MCF 10A (cell line): Measurements from ENCODE around the gene LRP2BP. TPM values are rescaled to one million over a fixed set of nuclear protein-coding genes. Genes with fewer than 3 reads are reported as not detected.

Experiments
- BruUV-seq: library from RNA; stranded (reverse); fragments of 400-500 nt; replicated peaks from 2 replicates; lab custom pipeline; 2021; lab: Mats Ljungman, UMichigan
- CTCF ChIA-PET: fragments of 300-600 bp; sonication (Branson Sonifier 250); formaldehyde crosslinking; extraction: SDS; loops from one replicate; lab custom pipeline; 2021; ENCODE audit warnings: antibody characterized with exemption, inconsistent platforms; lab: Yijun Ruan, JAX
- POLR2A ChIA-PET: fragments of 300-600, 350-650 bp; sonication (Branson Sonifier 250); formaldehyde crosslinking; extraction: SDS; loops from one replicate; lab custom pipeline; 2020; ENCODE audit warnings: antibody characterized with exemption, inconsistent platforms; lab: Yijun Ruan, JAX
- DNase-seq: peaks from one replicate; pipeline ENCODE4 v3.0.0-alpha.2; 2018; ENCODE audit not compliant: unreplicated experiment
- H3K27ac Mint-ChIP-seq: one replicate; pipeline ENCODE4 v1.8.0; 2022; ENCODE audit warnings: mild to moderate bottlenecking, low read depth, mixed read lengths; ENCODE audit not compliant: unreplicated experiment
- H3K27me3 Mint-ChIP-seq: one replicate; pipeline ENCODE4 v1.8.0; 2022; ENCODE audit warnings: mixed read lengths; ENCODE audit not compliant: insufficient read depth, unreplicated experiment
- H3K36me3 Mint-ChIP-seq: one replicate; pipeline ENCODE4 v1.8.0; 2022; ENCODE audit warnings: mild to moderate bottlenecking, moderate library complexity, mixed read lengths; ENCODE audit not compliant: insufficient read depth, unreplicated experiment
- H3K4me1 Mint-ChIP-seq: one replicate; pipeline ENCODE4 v1.8.0; 2022; ENCODE audit warnings: mixed read lengths; ENCODE audit not compliant: insufficient read depth, unreplicated experiment
- H3K4me3 Mint-ChIP-seq: one replicate; pipeline ENCODE4 v1.8.0; 2022; ENCODE audit warnings: mild to moderate bottlenecking, moderate library complexity, mixed read lengths; ENCODE audit not compliant: unreplicated experiment
- H3K9me3 Mint-ChIP-seq: one replicate; pipeline ENCODE4 v1.8.0; 2022; ENCODE audit warnings: mixed read lengths; ENCODE audit not compliant: unreplicated experiment
- CTCF ChIP-seq: fragments of 200-600 bp; IDR thresholded peaks from one replicate; pipeline ENCODE4 v1.8.0; 2022; ENCODE audit warnings: antibody characterized with exemption, mild to moderate bottlenecking; ENCODE audit not compliant: unreplicated experiment
- intact Hi-C: fragments of 100-400 bp; cut with micrococcal nuclease; formaldehyde crosslinking; loops from 2 replicates; pipeline ENCODE4 v1.14.1; 2022
- total RNA-seq: library from RNA; stranded (reverse); gene quantifications from 2 replicates; pipeline ENCODE4 v1.2.3, GENCODE V29; 2022

Gene LRP2BP
- total RNA-seq, 1 experiment from 2014 or later, result 0.70 TPM

GRCh38 chr4:185396724-185397385, 1.1 kb upstream of the LRP2BP start, which contains the start of gene ANKRD37:
Gene ANKRD37, plus strand, starts transcription at chr4:185396841. Its CDS starts 83 bp downstream, at chr4:185396924.
- H3K36me3 Mint-ChIP-seq, result peaks cover 50% of the 10 kb centered on the region
- H3K4me1 Mint-ChIP-seq, result peaks cover 7% of the 10 kb centered on the region
- no TSS peak for BruUV-seq
- DNase-seq, result peak; percentile 41
- POLR2A ChIA-PET, result interaction anchor here (0.6 to 6.7 kb wide), 26 partner anchors 9 to 982 kb away, joined by 3 to 81 read pairs (median 4); partner anchors contain the start of genes CFAP97, SLC25A4, SNX25 and TLR3
- no peaks in the 10 kb centered on the region for H3K27me3 Mint-ChIP-seq
- H3K27ac Mint-ChIP-seq, result peak within 1 kb of the TSS; percentile 99
- no peak for TF ChIP-seq CTCF
- CTCF ChIA-PET, result interaction anchor here (0.5 to 1.5 kb wide), 7 partner anchors 8 to 735 kb away, joined by 3 to 4 read pairs (median 3); partner anchors contain the start of gene CCDC110
- H3K4me3 Mint-ChIP-seq, result peak within 1 kb of the TSS; percentile 88
- intact Hi-C loops, result loop anchor here (2.0 to 5.0 kb wide), 2 partner anchors 194 to 200 kb away; partner anchors contain the start of gene CFAP97
- no peaks in the 10 kb centered on the region for H3K9me3 Mint-ChIP-seq

GRCh38 chr4:185395956-185396723, 416 bp upstream of the LRP2BP start:
- TF ChIP-seq CTCF, result no peak
- POLR2A ChIA-PET, result interaction anchor here (0.6 to 6.7 kb wide), 26 partner anchors 10 to 982 kb away, joined by 3 to 81 read pairs (median 3); partner anchors contain the start of genes CFAP97, SLC25A4, SNX25 and TLR3
- H3K4me3 Mint-ChIP-seq, result peak overlapping the region; percentile 88
- no TSS peak for BruUV-seq
- intact Hi-C loops, result loop anchor here (1.0 to 5.0 kb wide), 3 partner anchors 186 to 201 kb away; partner anchors contain the start of gene CFAP97
- CTCF ChIA-PET, result interaction anchor here (0.5 to 1.5 kb wide), 8 partner anchors 9 to 735 kb away, joined by 3 to 4 read pairs (median 3); partner anchors contain the start of gene CCDC110
- peaks cover 7% of the 10 kb centered on the region for H3K4me1 Mint-ChIP-seq
- peaks cover 43% of the 10 kb centered on the region for H3K36me3 Mint-ChIP-seq
- DNase-seq, result peak; percentile 99
- peak overlapping the region; percentile 99 for H3K27ac Mint-ChIP-seq
- no peaks in the 10 kb centered on the region for H3K27me3 Mint-ChIP-seq
- H3K9me3 Mint-ChIP-seq, result no peaks in the 10 kb centered on the region

- peaks cover 29% of the 10 kb centered on the region for H3K36me3 Mint-ChIP-seq
- TF ChIP-seq CTCF, result no peak
- intact Hi-C loops, result loop anchor here (1.0 to 5.0 kb wide), 2 partner anchors 184 to 203 kb away; no protein-coding TSS in a partner anchor
- no TSS peak for BruUV-seq
- no peaks in the 10 kb centered on the region for H3K27me3 Mint-ChIP-seq
- peak overlapping the region; percentile 88 for H3K4me3 Mint-ChIP-seq
- H3K27ac Mint-ChIP-seq, result peak overlapping the region; percentile 99
- H3K9me3 Mint-ChIP-seq, result no peaks in the 10 kb centered on the region
- POLR2A ChIA-PET, result interaction anchor here (0.5 to 6.7 kb wide), 8 partner anchors 9 to 662 kb away, joined by 3 to 81 read pairs (median 15); partner anchors contain the start of genes CFAP97, SNX25 and UFSP2
- peaks cover 7% of the 10 kb centered on the region for H3K4me1 Mint-ChIP-seq
- no peak for DNase-seq
- CTCF ChIA-PET, result no interaction called here
Observed at GRCh38 chr4:185394568-185395237, 1.0 kb downstream of the LRP2BP start.
